GM12873 (cell line): ENCODE results near the gene CPA5.

Experiments used
- CTCF ChIP-seq: IDR thresholded peaks from 2 replicates; pipeline ENCODE4 v1.5.1; 2012; ENCODE audit warnings: low read depth, mild to moderate bottlenecking, moderate library complexity, low read length, control low read depth; ENCODE audit not compliant: insufficient read depth; ENCODE audit errors: missing control alignments

The CPA5 gene

GRCh38 chr7:130374507-130374906 is 29.9 kb downstream of the CPA5 start:
- TF ChIP-seq CTCF = no peak

- no peak for TF ChIP-seq CTCF
Observed at GRCh38 chr7:130377178-130377577, 32.6 kb downstream of the CPA5 start.

- no peak for TF ChIP-seq CTCF
Observed at GRCh38 chr7:130379019-130379418, 34.4 kb downstream of the CPA5 start.

- no peak for TF ChIP-seq CTCF
Observed at GRCh38 chr7:130379532-130379920, 34.9 kb downstream of the CPA5 start.

GRCh38 chr7:130379921-130380860 is 35.6 kb downstream of the CPA5 start, which contains the start of gene CPA1:
TSS of gene CPA1 (plus strand) at chr7:130380494. CDS start at chr7:130380521, 27 bp downstream.
- TF ChIP-seq CTCF = no peak

GRCh38 chr7:130380861-130381455 is 36.3 kb downstream of the CPA5 start:
- TF ChIP-seq CTCF = no peak
